Thyroid gland (tissue), 4 donors: ENCODE measurements around the gene CMSS1. TPM values are rescaled to one million over a fixed set of nuclear protein-coding genes. Genes with fewer than 3 reads are reported as not detected.
"Not testable (repeated sequence)": the region's sequence is repeated elsewhere in the genome, so short reads cannot be mapped to it uniquely, and the experiment has no call there.

Experiments used
- DNase-seq, 2 donors: peaks; one replicate each; pipeline ENCODE4 v3.0.0-alpha.2; 2019
- H3K27ac ChIP-seq, 3 donors: fragments of 200-600 bp; sonication (generic); 1 replicate in 2 of 3; 2 replicates in 1 of 3; pipeline ENCODE4 v1.5.1; 2016 to 2019; ENCODE audit warnings: mild to moderate bottlenecking in 1 of 3, moderate library complexity in 1 of 3
- H3K27me3 ChIP-seq: fragments of 200-600 bp; sonication (generic); one replicate; pipeline ENCODE4 v1.5.1; 2019
- H3K36me3 ChIP-seq, 2 donors: fragments of 200-600 bp; sonication (generic); one replicate each; pipeline ENCODE4 v1.5.1; 2016 to 2019
- H3K4me1 ChIP-seq, 2 donors: fragments of 200-600 bp; sonication (generic); one replicate each; pipeline ENCODE4 v1.5.1; 2017 to 2019
- H3K4me3 ChIP-seq, 3 donors: fragments of 200-600 bp; sonication (generic); replicated peaks in 1 of 3; 1 replicate in 2 of 3; 2 replicates in 1 of 3; pipeline ENCODE4 v1.5.1; 2016; ENCODE audit warnings: mild to moderate bottlenecking in 1 of 3
- H3K9me3 ChIP-seq: fragments of 200-600 bp; sonication (generic); one replicate; pipeline ENCODE4 v1.5.1; 2017
- POLR2A ChIP-seq, 2 donors: fragments of 450-650 bp; IDR thresholded peaks; one replicate each; pipeline ENCODE4 v1.6.1; 2017; ENCODE audit warnings: antibody characterized with exemption in 2 of 2, mild to moderate bottlenecking in 2 of 2, moderate library complexity in 1 of 2
- WGBS, 2 donors: methylation state at CpG; one replicate each; pipeline ENCODE4 v1.1.5; 2017; 5-methylcytosine and 5-hydroxymethylcytosine counted together
- intact Hi-C: fragments of 100-400 bp; cut with DNase I; formaldehyde crosslinking; loops from one replicate; pipeline ENCODE4 v1.15.1; 2023
- total RNA-seq, 4 donors: library from RNA; depleted of rRNA; stranded (reverse); fragments of >200 nt; gene quantifications; one replicate each; pipeline ENCODE4 v1.2.3, GENCODE V29; 2016
- TF ChIP-seq, protein P1 (sequence below), 6 experiments: fragments of 200-600 bp in 3 of 6; fragments of 450-650 bp in 3 of 6; sonication (generic) in 3 of 6; IDR thresholded peaks; one replicate each; pipeline ENCODE4 v1.5.1; 2016 to 2019; ENCODE audit warnings: antibody characterized with exemption in 6 of 6, mild to moderate bottlenecking in 2 of 6, inconsistent platforms in 1 of 6, moderate library complexity in 1 of 6

Gene CMSS1
- total RNA-seq, 4 donors from 2014 or later = 7.7 to 15.0 (median 12.9) TPM

DNA sequence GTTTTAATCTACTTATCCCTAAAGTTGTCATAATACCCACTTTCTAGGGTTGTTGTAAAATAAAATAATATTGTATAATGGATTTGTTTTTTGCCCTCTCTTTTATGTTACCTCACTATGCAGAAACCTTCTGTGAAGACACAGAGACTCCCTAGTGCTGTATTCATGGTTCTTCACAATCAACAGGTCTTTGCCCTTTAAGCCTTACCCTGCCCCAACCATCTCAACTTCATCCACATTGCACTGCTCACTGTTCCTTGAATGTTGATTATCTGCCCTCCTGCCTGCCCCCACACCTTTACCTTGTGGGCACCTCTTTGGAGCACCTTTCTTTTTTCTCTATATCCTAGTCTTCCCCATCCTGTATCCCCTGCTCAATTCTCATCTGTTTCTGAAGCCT lies 21.1 kb downstream of the CMSS1 start:
- Histone ChIP-seq H3K4me1 (peaks cover under 1 to 2% of the 10 kb centered on the region in 2 donors), H3K27me3 (no peaks in the 10 kb centered on the region), H3K4me3 (no peak overlapping the region), H3K9me3 (no peaks in the 10 kb centered on the region), H3K27ac (no peak overlapping the region), H3K36me3 (no peaks in the 10 kb centered on the region)
- TF ChIP-seq POLR2A (IDR thresholded peaks at IDR 0.05) = no peak
- TF ChIP-seq, protein P1, sequence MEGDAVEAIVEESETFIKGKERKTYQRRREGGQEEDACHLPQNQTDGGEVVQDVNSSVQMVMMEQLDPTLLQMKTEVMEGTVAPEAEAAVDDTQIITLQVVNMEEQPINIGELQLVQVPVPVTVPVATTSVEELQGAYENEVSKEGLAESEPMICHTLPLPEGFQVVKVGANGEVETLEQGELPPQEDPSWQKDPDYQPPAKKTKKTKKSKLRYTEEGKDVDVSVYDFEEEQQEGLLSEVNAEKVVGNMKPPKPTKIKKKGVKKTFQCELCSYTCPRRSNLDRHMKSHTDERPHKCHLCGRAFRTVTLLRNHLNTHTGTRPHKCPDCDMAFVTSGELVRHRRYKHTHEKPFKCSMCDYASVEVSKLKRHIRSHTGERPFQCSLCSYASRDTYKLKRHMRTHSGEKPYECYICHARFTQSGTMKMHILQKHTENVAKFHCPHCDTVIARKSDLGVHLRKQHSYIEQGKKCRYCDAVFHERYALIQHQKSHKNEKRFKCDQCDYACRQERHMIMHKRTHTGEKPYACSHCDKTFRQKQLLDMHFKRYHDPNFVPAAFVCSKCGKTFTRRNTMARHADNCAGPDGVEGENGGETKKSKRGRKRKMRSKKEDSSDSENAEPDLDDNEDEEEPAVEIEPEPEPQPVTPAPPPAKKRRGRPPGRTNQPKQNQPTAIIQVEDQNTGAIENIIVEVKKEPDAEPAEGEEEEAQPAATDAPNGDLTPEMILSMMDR (IDR thresholded peaks at IDR 0.05) = no peak
- no peak for DNase-seq
- intact Hi-C loops = loop anchor here (10.0 kb wide), 1 partner anchor 416 kb away; no protein-coding TSS in a partner anchor

DNA sequence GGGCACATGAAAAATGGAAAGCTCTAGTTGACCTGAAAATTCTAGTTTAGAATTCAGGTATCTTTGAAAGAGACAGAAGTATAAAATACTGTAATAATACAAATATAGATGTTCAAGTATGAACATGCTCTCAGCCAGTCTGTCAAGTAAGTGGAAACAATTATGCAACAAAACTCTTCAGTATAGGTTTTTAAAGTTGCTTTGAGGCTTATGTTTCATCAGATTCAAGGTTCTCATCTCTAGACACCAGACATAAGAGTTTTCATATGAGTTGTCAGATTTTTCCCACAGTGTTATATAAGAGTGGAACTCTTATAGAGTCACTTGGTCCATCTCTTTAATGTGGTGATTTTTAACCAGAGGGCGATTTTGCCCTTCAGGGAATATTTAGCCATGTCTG lies 22.0 kb downstream of the CMSS1 start:
- intact Hi-C loops = loop anchor here (10.0 kb wide), 1 partner anchor 415 kb away; no protein-coding TSS in a partner anchor
- Histone ChIP-seq H3K27me3 (no peaks in the 10 kb centered on the region), H3K4me1 (no peaks in the 10 kb centered on the region), H3K27ac (no peak overlapping the region), H3K4me3 (no peak overlapping the region), H3K36me3 (no peaks in the 10 kb centered on the region), H3K9me3 (no peaks in the 10 kb centered on the region)
- 80 to 86% methylated on average over 1 of the region's 1 CpG for WGBS, 2 donors
- TF ChIP-seq POLR2A (IDR thresholded peaks at IDR 0.05) = no peak
- TF ChIP-seq, protein P1 (IDR thresholded peaks at IDR 0.05) = no peak
- no peak for DNase-seq

DNA sequence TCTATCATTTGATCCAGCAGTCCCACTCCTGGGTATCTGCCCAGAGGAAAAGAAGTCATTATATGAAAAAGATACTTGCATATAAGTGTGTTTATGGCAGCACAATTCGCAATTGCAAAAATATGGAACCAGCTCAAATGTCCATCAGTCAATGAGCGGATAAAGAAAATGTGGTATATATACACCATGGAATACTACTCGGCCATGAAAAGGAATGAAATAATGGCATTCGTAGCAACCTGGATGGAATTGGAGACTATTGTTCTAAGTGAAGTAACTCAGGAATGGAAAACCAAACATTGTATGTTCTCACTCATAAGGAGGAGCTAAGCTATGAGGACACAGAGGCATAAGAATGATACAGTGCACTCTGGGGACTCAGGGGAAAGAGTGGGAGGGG lies 24.3 kb downstream of the CMSS1 start:
- H3K27me3 ChIP-seq, H3K36me3 ChIP-seq, H3K9me3 ChIP-seq, H3K27ac ChIP-seq, intact Hi-C loops, H3K4me3 ChIP-seq, DNase-seq, H3K4me1 ChIP-seq: not testable (repeated sequence)
- 96 to 97% methylated on average over 4 of the region's 4 CpGs for WGBS, 2 donors

DNA sequence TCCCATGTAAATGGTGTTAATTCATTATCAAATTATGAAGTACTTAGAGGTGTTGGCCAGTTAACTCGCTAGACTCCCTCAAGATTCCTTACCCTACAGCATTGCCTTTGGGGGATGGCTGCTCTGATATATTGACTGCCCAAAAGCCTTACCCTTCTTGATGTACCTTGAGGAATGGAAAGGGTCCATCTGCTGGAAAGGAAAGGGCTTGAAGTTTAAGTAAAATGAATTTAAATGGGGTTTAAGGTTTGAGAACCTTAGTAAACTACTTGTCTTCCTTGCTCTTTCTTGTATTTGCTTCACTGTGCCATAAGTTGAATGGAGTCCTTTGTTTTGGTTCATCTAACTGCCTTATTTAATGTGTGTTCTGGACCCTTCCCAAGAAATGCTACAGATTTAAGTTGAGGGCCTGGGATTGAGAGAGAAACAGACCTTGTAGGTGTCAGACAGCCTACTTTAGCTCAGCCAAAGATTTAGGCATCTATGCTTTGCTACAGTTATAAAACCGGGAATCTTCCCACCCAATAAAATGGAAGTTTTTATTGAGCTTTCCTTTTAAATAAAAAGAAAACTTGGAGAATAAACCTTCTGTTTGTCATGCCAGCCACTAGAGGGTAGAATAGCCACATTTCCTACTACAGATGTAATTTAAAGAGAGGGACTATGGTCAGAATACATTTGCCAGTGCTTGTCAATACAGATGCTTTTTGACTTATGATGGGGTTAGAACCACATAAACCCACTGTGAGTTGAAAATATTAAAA lies 25.3 kb downstream of the CMSS1 start:
- TF ChIP-seq POLR2A (IDR thresholded peaks at IDR 0.05) = no peak
- TF ChIP-seq, protein P1 (IDR thresholded peaks at IDR 0.05) = peak; percentile 24 to 70 (median 53)
- intact Hi-C loops = no loop called here
- WGBS, 2 donors = 40 to 45% methylated on average over 2 of the region's 2 CpGs
- Histone ChIP-seq H3K4me1 (no peaks in the 10 kb centered on the region), H3K27me3 (no peaks in the 10 kb centered on the region), H3K36me3 (no peaks in the 10 kb centered on the region), H3K4me3 (no peak overlapping the region), H3K9me3 (no peaks in the 10 kb centered on the region), H3K27ac (peak overlapping the region in 1 of 3 donors; percentile 21)
- no peak for DNase-seq

DNA sequence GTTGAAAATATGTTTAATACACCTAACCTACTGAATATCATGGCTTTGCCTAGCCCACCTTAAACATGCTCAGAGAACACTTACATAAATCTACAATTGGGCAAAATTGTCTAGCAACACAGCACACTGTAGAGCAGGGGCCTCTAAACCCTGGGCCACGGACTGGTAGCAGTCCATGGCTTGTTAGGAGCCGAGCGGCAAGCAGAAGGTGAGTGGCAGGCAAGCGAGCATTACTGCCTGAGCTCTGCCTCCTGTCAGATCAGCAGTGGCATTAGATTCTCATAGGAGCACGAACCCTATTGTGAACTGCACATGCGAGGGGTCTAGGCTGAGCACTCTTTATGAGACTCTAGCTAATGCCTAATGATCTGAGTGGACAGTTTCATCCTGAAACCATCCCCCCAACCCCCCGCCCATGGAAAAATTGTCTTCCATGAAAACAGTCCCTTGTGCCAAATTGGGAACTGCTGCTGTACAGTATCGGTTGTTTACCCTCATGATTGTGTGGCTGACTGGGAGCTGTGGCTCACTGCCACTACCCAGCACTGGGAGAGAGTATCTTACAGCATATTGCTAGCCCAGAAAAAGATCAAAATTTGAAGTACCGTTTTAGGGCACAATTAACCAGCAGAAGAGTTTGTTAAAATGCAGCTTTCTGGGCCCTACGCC lies 26.1 kb downstream of the CMSS1 start:
- intact Hi-C loops = no loop called here
- TF ChIP-seq, protein P1 (IDR thresholded peaks at IDR 0.05) = no peak
- no peak for TF ChIP-seq POLR2A (IDR thresholded peaks at IDR 0.05)
- Histone ChIP-seq H3K27ac (no peak overlapping the region), H3K9me3 (no peaks in the 10 kb centered on the region), H3K27me3 (no peaks in the 10 kb centered on the region), H3K36me3 (no peaks in the 10 kb centered on the region), H3K4me1 (no peaks in the 10 kb centered on the region), H3K4me3 (no peak overlapping the region)
- WGBS, 2 donors = 74 to 79% methylated on average over 9 to 10 of the region's 10 CpGs
- DNase-seq = no peak
